GM21367 (cell line): ENCODE data around the gene FILIP1L.

Experiments used
- ATAC-seq: cut with Tn5 transposase; IDR thresholded peaks from one replicate; pipeline ENCODE4 v1.9.1; 2021; ENCODE audit not compliant: unreplicated experiment

The FILIP1L gene

DNA sequence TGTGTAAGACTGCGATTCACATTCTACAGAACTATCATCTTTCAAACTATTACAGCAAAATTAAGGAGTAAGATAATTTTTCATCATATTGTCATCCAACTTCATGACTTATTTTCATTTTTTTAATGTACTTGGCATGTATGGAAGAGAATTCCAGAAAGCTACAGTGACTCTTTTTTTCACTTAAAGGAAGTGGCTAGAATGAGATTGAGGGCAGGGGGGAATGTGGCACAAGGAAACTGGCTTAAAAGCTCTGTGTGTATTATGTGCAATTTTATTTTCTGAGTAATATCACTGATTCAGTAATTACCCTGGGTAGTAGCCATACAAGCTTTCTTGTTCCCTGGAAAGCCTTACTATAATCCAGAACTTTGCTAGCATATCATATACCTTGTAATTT, 94.6 kb downstream of the FILIP1L start:
- ATAC-seq, result no peak

DNA sequence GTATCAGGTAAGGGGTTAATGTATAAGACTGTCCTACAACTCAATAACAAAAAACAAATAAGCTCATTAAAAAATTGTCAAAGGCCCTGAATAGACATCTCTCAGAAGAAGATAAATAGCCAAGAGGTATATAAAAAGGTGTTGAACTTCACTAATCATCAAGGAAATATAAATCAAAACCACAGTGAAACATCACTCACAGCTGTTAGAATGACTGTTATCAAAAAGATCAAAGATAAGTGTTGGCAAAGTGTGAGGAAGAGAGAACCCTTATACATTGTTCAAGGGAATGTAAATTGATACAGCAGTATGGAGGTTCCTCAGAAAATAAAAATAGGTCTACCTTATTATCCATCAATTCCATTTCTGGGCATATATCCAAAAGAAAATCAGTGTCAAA, 95.5 kb downstream of the FILIP1L start:
- ATAC-seq, result no peak

DNA sequence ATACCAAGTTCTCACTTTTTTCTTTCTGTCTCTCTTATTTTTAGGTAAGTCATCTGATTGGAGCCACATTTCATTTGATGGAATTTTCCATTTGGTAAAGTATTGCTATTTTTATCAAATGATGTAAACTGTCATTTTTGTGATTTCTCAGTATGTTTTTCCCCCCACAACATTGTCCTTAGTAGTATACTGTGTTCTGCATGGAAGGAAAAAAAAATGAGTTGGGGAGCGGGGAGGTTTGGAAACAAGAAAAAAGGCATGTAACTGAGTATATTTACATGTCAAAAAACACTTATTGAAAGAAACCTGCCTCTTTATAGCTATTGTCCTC, 104.2 kb downstream of the FILIP1L start:
- no peak for ATAC-seq

DNA sequence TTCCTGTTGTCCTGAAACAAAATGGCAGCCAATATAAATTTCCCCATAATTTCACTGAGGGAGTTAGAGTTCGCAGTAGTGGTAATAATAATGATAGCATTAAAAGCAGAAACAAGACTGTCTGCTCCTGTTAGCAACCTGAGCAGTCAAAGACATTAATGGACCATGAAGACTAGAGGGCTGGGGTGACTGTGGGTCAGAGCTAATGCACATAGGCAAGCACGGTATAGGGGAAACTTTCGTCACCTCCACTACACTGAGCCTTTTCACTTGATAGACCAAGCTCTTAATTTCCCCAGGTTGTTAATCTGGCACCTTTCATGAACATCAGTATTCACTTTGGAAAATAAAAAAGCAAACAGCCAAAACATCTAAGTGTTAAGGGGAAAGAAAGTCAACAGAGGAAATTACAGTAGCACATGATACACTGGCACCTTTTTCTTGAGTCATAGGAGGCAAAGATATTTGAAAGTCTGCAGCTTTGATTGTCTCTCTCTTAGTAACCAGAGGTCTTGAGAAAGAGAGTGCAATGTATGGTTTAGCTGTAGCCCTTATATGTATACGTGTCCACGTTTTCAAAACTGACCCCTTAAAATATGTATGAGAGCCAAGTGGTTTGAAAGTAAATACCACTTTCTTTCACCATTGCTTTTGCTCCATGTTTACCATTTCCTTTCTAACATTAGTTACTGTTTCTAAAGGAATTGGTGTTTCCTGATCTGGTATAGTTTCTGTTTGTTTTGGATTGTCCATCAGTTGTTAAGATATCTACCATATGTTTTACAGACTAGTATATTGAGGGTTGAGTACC, 104.8 kb downstream of the FILIP1L start:
- no peak for ATAC-seq

DNA sequence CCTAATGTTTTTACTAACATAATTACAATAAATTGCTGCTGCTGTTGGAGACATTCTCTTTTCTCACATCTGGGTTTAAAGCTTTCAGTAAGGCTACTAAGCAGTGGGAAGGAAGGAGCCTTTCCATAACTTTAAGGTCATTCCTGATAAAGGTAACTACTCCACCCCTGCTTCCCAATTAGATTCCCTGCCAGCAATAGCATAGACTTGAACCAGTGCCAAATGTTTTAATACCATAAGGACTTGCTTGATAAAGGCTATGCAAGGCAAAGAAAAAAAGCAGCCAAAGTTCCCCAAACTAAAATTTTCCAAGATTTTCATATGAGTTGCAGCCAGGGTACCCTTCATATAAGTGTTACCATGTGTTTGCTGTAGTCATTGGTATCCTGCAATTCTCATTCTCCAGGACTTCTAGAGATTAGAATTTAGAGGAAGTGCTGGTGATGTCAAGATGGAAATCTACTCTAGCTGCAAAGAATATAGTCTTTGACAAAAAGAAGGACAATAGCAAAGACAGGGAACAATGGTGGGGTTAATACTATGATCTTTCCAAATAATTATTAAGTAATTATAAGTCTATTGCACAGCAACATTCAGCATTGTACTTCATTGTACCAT, 106.1 kb downstream of the FILIP1L start:
- no peak for ATAC-seq

DNA sequence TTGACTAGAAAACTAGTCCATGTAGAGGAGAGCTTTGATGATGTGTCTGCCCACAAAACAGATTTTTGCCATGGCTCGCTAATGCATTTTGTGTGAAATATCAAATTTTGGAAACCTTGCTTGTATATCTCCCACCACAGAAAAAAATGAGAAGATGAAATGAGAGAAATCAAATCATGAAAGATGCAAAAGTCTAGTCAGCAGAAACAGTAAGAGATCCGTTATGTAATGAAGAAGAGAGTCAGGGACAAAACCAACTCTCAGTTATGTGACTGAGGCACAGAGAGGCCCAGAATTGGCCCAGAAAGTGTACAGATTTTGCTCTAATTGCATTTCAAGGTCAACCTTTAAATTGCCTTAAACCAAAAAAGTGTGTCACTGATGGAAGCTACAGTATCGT, 107.0 kb downstream of the FILIP1L start:
- no peak for ATAC-seq

DNA sequence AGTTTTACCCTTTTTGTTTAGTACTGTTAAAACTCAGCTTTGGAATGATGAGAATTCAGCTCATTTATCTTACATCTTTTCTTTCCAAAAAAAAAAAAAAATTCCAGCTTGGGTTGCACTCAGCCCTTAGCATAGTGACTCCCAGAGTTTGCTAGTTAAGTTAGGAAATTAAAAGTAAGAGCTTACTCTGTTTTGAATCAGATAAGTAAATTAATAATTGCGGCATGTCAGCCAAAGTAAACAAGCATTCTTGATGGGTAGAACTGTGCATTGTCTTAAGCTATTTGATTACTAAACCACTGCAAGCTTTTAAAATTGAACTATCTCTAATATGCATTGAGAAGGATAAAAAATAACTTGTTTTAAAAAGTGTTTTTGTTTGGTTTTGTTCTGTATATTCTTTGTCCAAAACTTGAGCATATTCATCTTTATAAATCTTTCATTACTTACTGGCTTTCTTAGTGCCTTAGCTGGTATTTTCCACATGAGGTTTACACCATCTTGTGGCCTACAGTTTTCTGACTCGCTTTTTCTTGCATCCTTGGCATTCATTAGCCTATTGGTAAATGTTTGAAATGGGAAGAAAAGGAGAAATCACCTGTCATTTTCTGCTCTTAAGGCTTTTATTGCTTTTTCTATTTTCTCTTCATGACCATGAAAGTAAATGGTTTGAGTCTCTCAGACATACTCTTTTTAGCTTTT, 107.6 kb downstream of the FILIP1L start:
- ATAC-seq, result no peak

DNA sequence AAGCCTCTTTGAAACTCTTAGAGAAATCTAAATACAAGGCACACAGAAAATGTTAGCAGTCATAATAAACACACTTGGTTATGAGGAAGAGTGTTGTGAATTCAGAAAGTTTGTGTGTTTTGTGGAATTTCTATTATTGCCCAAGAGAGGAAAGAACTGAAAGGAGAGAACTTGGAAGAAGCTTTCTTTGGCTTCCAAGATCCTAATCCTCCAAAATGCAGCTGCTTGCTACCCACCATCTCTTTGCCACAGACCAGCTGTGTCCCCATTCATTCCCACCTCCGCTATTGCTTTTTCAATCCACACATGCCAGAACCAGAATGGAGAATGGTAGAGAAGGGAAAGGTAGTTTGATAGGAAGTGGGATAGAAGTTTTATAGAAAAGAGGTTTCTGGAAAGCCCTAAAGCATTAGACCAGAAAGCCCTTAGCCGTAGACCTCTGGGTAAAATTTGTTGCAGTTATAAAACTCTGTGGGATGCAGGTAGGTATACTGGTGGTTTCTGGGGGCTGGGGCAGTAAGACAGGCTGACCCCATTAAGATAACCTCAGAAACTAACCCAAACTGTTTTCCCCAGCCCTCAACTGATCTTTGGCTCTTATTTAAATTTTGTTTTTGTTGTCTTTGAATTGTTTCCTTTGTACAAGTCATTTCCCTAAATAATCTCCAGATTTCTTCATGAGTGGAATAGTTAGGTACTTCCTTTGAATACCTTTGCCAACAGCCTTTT, 108.5 kb downstream of the FILIP1L start:
- ATAC-seq, result no peak

DNA sequence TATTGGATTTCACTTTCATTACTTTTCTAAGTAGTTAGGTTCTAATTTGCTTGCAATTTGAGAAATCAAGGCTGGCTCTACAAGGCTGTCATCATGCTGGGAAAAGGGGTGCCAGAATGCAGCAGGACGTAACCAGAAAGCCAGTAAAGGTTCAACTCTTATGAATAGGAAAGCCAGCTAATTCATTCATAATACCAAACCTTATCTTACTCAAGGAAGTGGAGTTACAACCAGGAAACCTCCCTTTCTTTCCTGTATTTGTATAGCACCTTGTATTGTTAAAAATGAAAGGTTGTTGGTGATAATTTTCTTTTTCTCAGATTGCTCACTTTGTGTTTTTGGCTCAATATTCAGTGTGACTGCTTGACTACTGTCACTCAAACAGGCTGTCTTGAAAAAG, 109.4 kb downstream of the FILIP1L start:
- no peak for ATAC-seq

DNA sequence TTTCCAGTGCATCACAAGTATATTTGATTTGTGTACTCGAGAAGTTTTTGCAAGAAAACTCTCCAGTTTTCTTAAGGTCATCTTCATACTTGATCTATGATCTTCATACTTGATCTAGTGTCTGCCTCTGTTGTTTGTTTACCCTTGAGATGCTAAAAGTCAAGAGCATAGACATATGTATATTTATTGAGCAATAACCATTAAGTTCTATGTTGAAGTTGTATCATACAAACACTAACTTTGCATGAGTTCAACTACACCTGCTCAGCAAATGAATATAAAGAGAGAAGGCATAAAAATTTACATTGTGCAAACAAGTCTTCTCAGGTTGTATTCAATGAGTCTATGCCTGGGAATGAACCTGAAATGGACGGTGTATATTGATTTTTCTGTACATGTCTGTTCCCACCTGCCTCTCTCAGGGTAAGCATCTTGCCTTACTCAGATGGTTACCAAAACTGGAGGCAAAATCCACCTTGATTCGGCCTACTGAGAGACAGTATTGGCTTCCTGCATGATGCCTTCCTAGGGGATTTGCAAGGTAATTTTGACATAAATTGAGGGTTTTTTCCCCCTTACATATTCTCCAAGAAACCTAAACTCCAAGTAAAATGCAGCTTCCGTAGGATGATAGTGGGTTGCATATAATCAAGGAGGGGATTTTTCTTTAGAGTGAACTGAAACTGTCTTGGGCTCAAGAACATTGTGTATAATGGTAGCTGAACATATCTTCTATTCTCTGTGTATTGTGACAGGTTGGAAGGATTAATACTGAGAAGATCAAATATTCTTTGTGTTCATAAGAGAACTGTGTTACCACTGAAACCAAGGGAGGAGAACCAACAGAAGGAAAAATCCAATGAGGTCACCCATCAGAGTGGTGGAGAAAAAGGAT, 110.4 kb downstream of the FILIP1L start:
- no peak for ATAC-seq

DNA sequence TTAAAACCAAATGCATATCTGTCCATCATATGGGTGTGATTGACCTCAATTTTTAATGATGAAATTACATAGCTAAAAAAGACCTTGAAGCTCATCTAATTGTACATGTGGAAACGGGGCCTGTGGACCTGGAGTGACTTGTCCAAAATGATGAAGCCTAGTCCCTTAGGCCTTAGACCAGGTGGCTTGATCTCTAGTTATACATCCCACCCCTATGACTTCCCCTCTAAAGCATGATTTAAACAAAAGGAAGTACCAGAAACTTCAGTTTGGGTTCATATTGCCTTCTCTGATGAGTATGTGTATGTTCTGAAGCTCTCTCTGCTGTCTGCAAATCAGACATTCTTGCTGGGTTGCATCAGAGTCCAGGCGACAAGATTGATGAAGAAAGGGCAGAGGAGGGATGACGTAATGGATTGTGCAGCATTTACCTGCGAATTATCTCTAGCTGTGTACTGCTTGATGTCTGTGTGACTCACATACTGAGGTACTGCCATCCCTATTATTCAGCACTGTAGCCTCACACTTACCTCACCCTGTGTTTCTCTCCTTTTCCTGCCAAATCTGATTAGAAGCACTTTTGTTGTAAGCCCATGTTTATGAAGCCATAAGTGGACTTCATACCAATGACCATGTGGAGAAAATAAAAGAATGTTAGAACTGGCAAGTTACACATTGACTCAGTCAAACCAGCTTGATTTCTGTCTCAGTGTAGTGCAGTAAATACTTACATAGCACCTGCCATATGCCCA, 111.5 kb downstream of the FILIP1L start:
- ATAC-seq, result no peak

DNA sequence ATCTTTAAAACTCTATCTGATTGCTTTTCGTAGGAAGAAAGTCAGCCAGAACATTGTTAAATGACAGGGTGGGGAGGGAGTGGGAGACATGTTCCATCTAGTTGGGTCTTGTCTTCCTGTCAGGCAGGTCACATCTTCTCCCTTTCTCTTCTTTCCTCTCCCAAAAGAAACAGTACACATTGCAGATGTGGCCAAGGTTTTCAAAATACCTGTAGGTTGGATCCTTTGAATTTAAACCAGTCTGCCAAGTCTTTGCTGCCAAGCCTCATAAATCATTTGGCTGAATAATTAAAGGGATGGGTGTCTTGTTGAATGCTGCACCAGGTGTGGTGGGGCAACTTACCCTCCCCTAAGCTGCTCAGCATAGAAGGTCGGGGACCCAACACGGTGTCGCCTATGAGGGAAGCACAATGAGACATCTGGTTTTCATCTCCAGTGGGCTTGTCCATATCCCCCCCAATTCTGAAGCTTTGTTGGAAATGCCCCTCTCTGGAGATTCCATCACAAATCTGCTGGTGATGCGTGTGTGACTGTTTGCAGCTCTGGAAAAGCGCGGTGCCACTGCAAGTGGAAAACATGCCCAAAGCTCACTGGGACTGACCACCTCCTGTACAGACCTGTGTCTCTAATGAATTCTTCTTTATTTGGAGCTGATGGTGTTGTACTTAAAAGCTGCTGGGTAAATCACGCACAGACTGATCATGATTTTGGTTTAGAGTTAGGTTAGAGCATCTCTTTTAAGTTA, 112.6 kb downstream of the FILIP1L start:
- ATAC-seq, result no peak

DNA sequence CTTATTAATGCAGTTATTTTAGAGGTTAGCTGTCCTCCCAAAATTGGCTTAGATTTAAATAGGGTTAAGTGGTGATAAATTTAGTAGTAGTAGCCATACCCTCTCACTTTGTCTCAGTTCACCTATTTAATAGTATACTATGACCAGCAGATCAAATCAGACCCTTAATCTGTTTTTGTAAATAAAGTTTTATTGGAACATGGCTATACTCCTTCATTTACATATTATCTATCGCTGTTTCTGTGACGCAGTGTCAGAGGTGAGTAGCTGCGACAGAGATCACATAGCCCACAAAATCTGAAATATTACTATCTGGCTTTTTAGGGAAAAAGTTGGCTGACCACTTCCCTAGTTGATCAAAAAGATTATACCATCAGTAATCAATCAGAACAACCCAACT, 113.2 kb downstream of the FILIP1L start:
- ATAC-seq, result no peak

DNA sequence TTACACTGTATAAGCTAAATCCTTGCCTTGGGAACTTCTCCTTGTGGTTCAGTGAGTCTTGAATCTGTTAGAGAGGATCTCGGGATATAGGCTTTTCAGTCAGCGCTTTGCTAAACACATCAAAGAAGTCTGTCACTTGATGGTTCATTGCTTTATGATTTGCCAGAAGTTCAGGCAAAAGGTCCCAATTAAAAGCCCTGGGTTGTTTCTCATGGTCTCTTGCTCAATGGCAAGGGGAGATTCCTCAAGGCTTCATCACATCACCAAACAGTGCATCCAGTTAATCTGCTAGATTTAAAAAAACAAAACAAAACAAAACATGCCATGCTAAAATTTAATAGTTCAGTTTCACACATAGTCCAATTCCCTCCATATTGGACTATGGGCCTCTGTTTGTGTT, 114.8 kb downstream of the FILIP1L start:
- ATAC-seq, result no peak

DNA sequence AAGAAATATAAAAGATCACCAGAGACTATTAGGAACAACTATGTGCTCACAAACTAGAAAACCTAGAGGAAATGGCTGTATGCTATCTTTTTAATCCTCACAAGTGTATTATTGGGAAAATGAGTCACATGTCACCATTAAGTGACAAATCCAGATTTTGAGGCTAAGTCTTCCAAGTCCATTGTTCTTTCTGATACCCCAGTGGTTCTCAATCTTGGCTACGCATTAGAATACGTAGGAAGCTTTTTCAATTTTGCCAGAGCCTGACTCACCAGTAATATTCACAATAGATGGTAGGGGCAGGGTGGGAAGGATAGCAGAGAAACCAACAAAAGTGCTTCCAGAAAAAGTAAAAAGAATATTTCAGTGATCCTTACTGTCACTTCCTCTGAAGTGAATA, 117.0 kb downstream of the FILIP1L start:
- no peak for ATAC-seq

DNA sequence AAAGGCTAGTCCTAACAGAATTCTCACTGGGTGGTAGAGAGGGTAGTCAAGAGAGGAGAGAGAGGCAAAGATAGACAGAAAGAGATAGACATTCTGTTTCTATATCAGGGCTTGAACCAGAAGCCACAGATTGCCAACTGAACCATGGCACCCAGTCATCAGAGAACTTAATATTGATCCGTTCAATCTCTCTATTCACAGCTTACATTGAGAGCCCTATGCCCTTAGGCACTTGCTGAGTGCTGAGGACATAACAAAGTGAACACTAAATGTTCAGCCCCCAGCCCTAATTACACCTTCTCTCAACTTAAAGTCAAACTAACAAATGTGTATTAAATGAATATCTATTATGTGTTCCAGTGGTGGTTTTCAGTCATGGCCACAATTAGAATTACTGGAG, 124.1 kb downstream of the FILIP1L start:
- no peak for ATAC-seq

DNA sequence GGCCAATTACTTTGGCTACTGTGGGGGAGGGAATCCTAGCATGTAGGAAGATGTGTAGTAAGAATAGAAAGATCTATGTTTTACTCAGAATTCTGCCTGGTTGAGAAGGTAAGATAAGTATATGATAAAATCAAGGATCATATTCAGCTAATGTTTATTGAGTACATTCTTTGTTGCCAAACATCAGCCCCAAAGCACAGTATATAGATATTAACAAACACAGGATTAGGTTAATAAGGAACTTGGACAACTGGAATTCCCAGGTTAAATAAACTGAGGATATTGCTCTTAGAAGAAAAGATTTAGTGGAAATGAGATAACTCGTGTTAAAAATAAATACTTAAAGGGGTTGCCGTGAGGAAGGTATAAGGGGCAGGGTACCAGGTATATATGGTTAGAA, 129.6 kb downstream of the FILIP1L start:
- no peak for ATAC-seq

DNA sequence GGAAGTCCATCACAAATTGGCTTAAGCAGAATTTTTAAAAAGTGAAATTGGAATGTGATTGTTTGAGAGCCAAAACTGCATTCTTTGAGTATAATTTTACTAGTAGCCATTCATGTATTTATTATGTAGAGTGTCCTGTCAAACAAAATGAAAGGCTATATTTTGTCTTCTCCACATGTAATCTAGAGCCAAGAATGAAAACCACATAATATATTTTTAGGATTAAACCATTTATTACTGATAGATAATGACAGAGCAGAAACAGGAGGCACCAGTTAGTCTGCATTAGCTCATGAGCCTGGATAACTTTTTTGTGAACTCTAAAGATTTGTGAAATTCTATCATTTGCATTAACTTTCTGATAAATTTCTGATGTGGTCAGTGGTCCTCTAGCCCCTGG, 130.2 kb downstream of the FILIP1L start:
- no peak for ATAC-seq

DNA sequence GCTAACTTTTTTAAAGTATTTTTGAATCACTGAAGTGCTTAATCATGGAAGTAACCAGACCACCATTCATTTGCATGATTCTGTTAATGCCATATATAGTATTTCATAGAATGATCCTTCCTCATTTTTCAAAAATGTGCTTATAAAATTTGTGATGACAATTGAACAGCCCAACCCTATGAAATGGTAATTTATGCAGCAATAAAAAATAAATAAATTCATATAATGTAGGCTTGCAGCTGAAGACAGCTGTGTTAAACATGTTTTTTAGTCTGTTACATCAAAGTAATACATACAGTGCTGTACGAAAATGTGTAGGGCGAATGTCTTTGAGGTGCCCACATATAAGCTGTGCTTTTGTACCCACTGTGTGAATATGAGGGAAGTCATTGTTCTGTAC, 131.7 kb downstream of the FILIP1L start:
- no peak for ATAC-seq
